ENCODE results near the gene BCAP31.

- no peak for TF ChIP-seq POLR2A (IDR thresholded peaks at IDR 0.05)
- TF ChIP-seq CTCF (IDR thresholded peaks at IDR 0.05), result no peak
Measured at GRCh38 chrX:153665726-153666306, 58.4 kb downstream of the BCAP31 start.

Measured in adrenal gland (tissue), 5 donors.